NCI-H446 treated with DMSO at 0.1 percent for 48 hours (cell line): ENCODE measurements around the gene PTPN13.
"Not testable (repeated sequence)": the region's sequence is repeated elsewhere in the genome, so short reads cannot be mapped to it uniquely, and the experiment has no call there.

Experiments
- DNase-seq: peaks from one replicate; lab custom pipeline; 2025; lab: John Stamatoyannopoulos, UW

Gene PTPN13

DNA sequence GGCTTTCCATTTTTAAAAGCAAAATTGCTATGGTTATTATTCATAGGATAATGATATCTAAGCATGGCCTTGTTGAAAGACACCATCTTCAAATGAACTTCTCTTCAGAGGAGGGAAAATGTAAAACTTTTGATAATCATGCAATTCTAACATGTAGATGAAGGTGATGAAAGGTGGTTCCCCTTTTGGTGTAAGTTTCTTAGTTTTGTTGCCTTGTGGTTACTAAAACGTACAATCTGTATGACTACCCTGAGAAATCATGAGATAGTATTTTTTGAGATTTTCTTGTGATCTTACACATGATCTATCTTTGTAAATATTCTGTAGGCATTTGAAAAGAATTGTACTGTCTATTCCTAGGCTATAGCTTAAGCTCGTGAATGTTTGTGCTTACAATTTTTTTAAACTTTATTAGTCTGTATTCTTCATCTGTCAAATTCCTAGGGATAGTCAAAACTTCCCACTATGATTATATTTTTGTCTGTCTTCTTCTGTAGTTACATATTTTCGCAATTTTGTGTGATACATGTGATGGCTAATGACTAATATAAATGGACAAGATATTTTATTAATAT lies 47.5 kb downstream of the PTPN13 start:
- DNase-seq = no peak

DNA sequence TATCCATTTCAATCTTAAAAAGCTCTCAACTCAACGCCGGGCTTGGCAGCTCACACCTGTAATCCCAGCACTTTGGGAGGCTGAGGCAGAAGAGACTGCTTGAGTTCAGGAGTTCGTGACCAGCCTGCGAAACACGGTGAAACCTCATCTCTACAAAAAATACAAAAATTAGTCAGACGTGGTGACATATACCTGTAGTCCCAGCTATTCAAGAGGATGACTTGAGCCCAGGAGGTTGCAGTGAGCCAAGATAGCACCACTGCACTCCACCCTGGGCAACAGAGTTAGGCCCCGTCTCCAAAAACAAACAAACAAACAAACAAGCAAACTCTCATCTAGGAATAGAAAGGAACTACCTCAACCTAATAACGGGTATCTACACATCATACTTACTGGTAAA lies 50.8 kb downstream of the PTPN13 start:
- no peak for DNase-seq

DNA sequence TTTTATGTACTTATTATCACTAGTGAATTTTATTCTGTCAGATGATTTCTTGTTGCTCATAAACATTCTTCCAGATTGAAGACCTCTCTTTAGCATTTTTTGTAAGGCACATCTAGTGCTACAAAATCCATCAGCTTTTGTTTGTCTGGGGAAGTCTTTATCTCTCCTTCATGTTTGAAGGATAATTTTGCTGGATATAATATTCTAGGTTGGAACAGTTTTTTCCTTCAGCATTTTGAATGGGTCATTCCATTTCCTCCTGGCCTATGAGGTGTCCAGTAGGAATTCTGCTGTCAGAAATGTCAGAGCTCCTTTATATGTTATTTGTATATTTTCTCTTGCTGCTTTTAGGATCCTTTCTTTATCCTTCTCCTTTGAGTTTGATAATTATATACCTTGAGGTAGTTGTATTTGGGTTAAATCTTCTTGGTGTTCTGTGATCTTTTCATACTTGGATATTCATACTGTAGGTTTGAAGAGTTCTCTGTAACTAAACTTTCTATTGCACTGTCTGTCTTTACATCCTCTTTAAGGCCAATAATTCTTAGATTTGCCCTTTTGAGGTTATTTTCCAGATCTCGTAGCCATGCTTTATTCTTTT lies 58.3 kb downstream of the PTPN13 start:
- no peak for DNase-seq

DNA sequence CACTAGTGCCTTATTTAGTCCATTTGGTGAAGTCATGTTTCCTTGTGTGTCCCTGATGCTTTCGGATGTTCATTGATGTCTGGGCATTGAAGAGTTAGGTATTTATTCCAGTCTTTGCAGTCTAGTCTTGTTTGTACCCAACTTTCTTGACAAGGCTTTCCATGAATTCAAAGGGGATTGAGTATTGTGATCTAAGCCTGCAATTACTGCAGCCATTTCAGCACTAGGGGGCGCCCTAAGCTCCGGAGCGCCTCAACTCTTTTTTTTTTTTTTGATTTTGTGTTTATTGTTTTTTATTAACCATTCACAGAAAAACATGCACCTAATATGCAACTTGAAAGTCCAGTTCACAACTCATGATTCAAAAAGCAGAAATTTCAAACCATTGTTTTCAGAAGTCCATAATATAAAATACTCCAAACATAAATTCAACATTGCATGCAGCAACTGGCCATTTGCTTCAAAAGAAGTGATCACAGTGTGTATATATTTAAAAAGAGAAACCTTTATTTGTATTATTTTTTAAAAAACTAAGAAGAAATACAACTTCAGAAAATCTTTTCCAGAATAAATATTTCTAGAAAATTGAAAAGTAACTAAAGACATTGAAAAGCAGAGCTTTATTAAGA lies 59.2 kb downstream of the PTPN13 start:
- DNase-seq = no peak

DNA sequence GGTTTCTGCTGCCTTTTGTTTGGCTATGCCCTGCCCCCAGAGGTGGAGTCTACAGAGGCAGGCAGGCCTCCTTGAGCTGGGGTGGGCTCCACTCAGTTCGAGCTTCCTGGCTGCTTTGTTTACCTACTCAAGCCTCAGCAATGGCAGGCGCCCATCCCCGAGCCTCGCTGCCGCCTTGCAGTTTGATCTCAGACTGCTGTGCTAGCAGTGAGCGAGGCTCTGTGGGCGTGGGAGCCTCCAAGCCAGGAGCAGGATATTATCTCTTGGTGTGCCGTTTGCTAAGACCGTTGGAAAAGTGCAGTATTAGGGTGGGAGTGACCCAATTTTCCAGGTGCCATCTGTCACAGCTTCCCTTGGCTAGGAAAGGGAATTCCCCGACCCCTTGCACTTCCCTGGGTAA lies 62.7 kb downstream of the PTPN13 start:
- not testable (repeated sequence) for DNase-seq

DNA sequence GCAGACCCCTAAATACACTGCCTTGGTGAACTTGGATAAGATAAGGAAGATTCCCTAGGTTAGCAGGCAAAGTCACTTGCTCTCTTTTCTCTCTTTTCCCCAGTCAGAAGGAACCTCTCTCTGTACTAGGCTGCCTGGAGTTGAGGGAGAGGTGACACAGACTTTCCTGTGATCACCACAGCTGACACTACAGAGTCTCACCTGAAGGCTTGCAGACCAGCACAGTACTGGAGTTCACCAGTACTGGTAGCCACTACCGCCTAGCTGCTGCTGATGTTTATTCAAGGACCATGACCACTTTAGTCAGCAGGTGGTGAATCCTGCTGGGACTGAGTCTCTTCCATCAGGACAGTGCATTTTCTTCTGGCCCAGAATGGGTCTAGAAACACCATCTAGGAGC lies 63.3 kb downstream of the PTPN13 start:
- DNase-seq = no peak

DNA sequence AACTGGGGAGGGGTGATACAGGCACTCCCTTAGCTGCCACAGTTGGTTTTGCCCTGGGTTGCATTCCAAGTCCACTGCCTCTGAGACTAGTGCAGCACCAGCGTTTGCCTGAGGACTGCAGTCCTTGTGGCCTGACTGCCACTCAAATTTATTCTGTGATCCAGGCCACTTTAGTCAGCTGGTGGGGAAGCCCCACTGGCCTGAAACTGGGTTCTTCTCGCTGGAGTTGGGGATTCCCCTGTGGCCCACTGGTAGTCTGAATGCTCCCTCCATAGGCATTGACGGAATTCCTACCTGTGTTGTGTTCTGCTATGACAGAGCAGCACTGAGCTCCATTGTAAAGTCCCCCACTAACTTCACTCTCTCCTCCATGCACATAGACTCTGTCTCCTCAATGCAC lies 63.8 kb downstream of the PTPN13 start:
- no peak for DNase-seq

DNA sequence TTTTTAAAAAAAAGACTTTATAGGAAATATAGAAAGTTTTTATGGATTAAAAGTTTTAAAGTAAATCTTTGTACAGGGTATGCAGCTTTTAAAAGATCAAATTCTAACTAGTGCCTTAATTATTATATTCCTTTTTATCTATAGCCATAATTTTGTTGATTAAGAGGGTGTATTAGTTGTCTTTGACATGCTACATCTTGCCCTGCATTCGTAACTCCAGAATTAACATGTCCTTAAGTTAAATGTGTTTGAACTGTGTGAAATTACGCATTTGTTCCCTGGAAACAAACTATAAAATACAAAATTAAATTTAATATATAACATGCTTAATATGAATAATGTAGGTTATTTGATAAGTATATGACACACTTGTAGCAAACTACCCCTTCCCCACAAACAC lies 66.3 kb downstream of the PTPN13 start:
- DNase-seq = no peak

DNA sequence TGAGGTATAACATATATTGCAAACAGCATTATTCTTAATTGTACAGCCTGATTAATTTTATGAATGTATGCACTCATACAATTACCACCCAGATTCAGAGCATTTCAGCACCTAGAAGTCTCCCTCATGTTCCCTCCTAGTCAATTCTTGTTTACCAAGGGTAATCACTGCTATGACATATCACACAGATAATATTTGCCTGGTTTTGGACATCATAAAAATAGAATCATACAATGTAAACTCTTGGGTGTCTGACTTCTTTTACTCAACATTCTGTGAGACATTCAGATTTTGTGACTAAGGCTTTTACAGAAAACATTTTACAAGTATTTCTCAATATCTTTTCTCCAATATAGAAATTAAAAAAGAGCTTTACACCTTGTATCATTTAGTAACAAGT lies 66.9 kb downstream of the PTPN13 start:
- no peak for DNase-seq

DNA sequence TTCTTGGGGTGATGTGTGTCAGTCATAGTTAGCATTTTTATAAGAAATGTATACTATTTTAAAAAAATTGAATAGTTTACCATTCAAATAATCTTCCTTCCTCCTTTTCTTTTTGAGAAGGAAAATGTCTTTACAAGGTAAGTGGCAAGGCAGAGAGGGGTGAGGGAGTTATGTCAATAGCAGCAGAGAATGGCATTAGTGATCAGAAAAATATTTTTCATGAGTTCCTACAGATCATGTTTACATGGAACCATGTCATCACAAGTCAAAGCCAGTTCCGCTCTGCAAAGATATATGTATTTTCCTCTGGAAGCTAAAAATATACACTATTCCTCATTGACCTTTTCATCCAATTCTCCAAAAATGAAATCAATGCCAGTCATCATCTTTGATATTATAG lies 67.3 kb downstream of the PTPN13 start:
- DNase-seq = no peak

DNA sequence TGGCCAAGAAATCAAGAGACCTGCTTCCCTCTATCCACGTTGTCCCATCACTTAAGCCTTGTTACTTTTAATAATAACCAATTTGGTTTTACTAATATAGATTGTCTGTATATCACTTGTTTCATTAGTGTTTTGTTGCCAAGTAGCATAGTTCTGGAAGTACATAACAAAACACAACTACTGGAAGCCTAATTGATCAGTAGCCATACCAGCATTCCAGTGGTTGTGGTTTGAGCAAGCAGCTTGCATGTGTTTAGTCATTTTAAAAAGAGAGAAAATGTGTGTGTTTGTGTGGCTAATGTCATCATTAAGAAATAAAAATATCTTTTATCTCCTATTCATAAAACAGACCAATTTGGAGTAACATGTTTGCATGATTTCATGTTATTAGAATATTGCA lies 70.8 kb downstream of the PTPN13 start:
- no peak for DNase-seq

DNA sequence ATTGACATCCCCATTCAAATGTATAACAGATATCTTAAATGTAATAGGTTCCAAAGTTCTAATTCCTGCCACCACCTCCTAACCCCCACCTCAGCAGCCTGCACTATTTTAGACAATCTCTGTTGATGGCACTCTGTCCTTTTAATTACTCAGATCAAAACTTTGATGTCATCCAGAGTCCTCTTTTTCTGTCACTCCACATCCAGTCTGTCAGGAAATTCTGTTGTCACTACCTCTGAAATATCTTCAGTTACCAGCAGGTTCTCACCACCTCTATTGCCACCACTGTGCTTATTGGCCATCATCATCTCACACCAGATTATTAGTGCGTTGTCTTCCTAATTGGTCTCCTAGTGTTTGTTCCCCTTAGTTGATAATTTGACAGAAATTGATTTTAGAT lies 76.2 kb downstream of the PTPN13 start:
- DNase-seq = no peak

DNA sequence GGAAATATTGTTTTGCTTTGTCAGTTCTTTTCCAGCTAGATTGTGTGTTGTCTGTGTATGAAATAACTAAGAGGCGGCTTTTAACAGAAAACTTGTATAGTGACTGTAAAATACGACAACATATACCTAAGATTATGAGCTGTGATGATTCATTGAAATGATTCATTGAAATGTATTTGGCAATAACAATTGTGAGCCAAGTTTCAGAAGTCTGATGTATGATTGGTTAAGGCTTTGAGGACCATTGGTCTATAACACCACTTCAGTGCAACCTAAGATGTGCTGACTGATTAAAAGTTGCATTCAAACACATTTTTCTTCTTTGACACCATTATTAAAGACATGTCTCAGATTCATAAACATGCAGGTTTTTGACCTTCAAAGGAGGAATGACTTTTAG lies 76.6 kb downstream of the PTPN13 start:
- DNase-seq = no peak

DNA sequence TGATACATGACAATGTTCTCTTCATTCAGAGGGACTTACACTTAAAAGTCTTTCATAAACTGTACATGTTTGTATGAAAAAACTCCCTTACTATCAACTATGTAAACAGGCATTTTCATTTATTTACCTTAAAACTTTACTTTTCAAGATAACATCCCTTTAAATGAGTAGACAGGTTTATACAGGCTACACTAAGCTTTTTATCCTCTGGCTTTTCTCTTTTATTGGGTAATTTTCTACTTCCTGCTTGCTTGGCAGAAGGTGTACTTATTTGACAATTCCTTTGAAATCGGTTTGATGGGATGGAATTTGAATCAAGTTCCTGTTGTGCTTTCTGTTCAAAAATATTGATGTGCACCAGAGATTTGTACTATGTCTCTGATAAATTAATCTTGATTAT lies 81.4 kb downstream of the PTPN13 start:
- DNase-seq = no peak

DNA sequence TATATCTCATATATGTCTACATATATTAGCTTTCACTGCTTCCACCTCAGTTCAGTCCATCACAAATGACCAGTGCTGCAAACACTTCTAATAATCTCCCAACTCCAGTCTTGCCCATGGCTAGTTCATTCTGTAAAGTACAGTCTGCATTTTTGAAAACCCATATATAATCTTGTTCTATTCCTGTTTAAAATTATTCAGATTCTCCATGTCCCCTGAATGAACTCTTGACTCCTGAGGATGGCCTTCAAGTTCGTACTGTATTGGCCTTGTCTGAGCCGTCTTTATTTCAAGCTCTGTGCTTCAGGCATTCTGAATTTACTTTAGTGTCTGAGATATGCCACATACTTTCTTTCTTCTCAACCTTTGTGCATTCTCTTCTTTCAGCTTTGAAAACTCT lies 84.7 kb downstream of the PTPN13 start:
- no peak for DNase-seq

DNA sequence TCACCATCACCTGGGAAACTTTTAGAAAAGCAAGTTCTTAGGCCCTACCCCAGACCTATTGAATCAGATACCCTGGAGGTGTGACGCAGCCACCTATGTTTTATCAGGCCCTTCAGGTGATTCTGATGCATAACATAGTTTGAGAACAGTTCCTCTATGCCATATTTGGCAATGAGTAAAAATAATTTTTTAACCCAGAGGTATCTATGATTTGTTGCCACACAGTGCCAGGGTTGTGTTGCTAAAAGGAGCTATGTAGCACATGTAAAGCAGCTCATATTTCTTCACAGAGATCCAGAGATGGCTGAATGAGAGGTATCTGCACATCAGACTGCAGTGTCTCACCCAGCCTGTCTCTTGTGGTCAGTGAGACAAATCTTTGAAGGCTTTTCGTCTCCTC lies 85.3 kb downstream of the PTPN13 start:
- no peak for DNase-seq

DNA sequence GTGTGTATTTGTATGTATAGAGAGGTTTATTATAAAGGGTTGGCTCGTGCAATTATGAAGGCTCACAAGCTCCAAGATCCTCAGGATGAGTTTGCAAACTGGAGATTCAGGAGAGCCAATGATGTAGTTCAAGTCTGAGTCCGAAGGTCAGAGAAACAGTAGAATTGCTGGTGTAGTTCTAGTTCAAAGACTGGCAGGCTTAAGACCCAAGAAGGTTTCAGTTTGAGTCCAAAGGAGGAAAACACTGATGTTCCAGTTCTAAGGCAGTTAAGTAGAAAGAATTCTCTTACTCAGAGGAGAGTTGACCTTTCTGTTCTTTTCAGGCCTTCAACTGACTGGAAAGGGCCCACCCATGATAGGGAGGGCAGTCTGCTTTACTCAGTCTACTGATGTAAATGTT lies 89.1 kb downstream of the PTPN13 start:
- no peak for DNase-seq

DNA sequence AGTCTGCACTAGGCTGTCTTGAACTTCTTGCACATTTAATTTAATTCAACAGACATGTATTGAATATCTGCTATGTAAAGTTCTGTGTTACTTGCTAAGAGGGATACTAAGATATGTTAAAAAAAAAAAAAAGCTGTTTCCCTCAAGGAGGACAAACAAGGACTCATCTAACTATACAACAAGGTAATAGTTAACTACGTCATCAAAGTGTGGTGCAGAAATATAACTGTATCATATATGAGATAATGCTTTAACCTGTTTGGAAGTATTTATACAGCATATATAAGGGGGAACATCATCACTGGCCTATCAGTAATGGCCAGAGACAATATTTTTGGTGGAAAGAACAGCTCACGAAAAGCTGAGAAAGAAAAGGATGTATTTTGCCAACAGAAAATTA lies 89.9 kb downstream of the PTPN13 start:
- no peak for DNase-seq

DNA sequence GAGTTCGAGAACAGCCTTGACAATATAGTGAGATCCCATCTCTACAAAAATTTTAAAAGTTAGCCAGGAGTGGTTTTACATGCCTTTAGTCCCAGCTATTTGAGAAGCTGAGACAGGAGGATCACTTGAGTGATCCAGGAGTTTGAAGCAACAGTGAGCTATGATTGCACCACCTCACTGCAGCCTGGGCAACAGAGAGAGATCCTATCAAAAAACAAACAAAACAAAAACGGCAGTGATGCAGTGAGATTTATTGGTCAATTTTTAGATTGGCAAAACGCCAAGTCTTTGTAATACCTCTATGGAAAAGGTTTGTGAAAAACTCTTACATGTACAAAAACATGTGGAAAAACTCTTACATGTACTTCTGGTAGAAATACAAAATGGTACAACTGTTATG lies 91.3 kb downstream of the PTPN13 start:
- no peak for DNase-seq

DNA sequence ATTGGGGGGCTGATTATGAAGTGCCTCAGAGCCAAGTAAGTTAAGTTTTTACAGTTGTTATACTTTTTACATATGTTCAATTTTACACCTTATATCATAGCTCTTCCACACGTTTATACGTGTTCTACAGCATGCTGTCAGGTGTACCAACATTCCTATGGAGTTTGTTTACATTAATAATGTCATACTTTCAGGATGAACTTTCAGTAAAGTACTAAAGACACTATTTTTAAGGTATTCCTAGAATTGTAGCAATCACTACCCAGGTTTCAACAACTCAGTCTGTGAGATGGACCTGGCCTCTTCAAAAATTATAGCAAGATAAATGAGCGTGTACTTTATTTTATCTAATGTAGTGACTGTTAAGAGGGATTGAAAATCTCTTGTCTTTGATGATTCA lies 92.6 kb downstream of the PTPN13 start:
- no peak for DNase-seq

DNA sequence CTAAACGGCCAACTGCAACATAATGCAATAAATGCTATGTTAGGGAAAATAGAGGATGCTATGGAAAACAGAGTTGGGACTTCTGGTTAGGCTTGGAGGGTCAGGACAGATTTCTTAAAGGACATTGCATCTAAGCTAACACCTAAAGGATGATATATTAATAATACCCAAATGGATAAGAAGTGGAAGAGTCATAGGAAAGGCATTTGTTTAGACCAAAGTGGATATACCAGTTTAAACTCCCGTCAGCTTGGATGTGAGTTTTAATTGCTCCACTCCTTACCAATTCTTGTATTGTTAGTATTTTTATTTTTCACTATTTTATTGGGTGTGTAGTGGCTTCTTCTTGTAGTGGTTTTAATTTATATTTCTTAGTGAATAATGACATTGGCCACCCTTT lies 93.9 kb downstream of the PTPN13 start:
- no peak for DNase-seq

DNA sequence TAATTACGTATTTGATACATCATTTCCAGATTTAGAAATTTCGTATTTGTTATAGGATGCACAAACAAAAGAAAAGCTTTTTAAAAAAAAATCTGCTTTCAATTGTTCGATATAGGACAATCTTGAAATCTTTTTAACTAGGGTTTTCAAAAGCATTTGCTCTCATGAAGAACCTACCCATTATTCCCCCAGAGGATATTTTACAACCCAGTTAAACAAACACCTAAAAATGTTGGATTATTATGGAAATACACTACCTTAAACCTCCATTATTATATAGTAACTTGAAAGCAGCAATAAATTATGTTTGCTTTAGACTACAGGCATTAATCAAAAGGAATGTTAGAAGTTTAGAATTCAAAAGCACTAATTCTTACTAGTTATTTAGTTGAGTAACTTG lies 110.5 kb downstream of the PTPN13 start:
- no peak for DNase-seq

DNA sequence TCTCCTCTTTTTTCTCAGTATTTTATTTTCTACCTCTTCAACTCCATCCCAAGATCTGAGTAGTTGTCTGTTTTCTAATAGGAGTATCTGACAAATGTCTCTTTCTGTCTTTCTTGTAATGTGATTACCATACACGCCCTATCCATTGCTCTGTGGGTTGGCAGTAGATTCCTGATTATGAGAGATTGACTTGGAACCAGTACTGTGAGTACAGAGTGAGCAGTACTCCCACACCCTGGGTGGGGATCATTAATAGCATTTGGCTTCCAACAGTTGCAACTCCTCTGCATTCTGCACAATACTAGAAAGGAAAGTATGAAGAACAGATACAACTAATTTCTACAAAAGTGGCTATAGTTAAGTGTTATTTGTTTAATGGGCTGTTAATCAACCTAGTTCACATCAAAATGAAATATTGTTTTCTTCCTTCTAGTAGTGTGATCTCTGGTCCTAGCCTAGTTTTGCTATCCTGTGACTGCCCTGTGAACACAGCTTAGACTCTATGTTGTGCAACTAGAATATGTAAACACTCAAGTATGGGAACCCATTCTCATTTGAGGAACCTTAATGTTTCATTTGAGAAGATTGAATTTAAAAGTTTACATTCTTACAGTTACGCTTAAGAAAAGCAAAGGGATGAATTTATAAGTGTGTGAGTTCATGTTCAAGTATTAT lies 112.9 kb downstream of the PTPN13 start:
- DNase-seq = no peak

DNA sequence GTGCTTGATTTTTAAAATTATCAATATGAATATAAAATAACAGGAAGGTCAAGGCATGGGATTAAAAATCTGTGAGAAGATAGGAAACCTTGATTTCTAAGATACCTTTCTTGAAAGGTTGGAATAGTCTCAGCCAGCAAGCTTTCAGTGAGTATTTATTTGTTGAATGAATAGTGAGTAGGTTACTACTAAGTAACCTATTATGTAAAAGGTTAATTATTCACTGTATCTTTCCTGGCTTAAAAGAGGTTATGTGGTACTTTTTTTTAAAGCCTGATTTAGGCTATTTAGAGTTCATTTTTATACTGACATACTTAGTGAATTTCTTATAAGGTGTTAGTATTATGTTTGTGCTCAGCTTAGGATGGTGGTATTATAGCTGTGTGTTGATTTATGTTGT lies 123.5 kb downstream of the PTPN13 start:
- no peak for DNase-seq
